ENCODE measurements around the gene DUXA. TPM values are rescaled to one million over a fixed set of nuclear protein-coding genes. Genes with fewer than 3 reads are reported as not detected.

The DUXA gene
- not detected in 5 replicates for total RNA-seq (2022; extraction: Qiagen RNA extraction; ENCODE audit: low read depth)

DNA sequence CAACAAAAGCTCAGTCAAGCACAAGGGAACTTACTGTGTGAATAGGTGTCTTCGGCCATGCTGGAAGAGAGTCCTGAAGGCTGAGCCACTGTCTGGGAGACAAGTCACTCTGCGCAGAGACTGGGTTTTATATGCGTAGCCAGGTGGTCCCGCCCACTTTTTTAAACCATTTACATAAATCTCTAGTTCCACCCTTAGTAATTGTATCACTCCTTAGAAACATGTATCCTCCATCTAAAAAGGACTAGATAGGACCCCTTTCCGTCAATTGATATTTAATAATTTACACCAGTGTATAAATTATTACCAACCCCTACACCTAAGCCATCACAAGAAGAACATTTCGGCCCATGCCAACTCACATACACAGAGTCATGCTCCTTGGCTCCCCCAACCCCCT is at the start of gene DUXA:
Gene DUXA (minus strand): TSS at position 101 of the 400 bp plus-strand sequence. CDS start 42 bp downstream, at position 59.

GRCh38 chr19:57191141-57192076 is 24.1 kb upstream of the DUXA start, which contains the start of gene ZNF264:
Gene ZNF264 (plus strand): TSS chr19:57191500. CDS start chr19:57191914, 414 bp downstream.

Other genes starting within 250 kb of the DUXA start
- not detected in 5 replicates for gene USP29, start 47.5 kb downstream of the DUXA start, total RNA-seq (2022; extraction: Qiagen RNA extraction; ENCODE audit: low read depth)
- not detected in 5 replicates for gene ZIM3, start 22.3 kb downstream of the DUXA start, total RNA-seq (2022; extraction: Qiagen RNA extraction; ENCODE audit: low read depth)
- gene ZNF264, start 24.0 kb upstream of the DUXA start, total RNA-seq (2022; extraction: Qiagen RNA extraction; ENCODE audit: low read depth) = 6.8 to 8.1 TPM (median 7.5 TPM) in 5 replicates
- 0.23 to 0.68 TPM (median 0.42 TPM) in 5 replicates for gene AURKC, start 63.5 kb upstream of the DUXA start, total RNA-seq (2022; extraction: Qiagen RNA extraction; ENCODE audit: low read depth)
- gene ZNF805, start 73.1 kb upstream of the DUXA start, total RNA-seq (2022; extraction: Qiagen RNA extraction; ENCODE audit: low read depth) = 1.6 to 2.2 TPM (median 1.7 TPM) in 5 replicates
- gene ZNF460, start 113.0 kb upstream of the DUXA start, total RNA-seq (2022; extraction: Qiagen RNA extraction; ENCODE audit: low read depth) = 0.84 to 1.1 TPM (median 0.89 TPM) in 5 replicates
- 1.1 to 2.2 TPM (median 1.3 TPM) in 5 replicates for gene ZNF543, start 153.0 kb upstream of the DUXA start, total RNA-seq (2022; extraction: Qiagen RNA extraction; ENCODE audit: low read depth)
- gene ZNF304, start 183.8 kb upstream of the DUXA start, total RNA-seq (2022; extraction: Qiagen RNA extraction; ENCODE audit: low read depth) = 1.9 to 2.4 TPM (median 2.0 TPM) in 5 replicates
- 13.6 to 17.6 TPM (median 15.9 TPM) in 5 replicates for gene TRAPPC2B, start 196.1 kb upstream of the DUXA start, total RNA-seq (2022; extraction: Qiagen RNA extraction; ENCODE audit: low read depth)
- 1.1 to 2.8 TPM (median 1.5 TPM) in 5 replicates for gene ZNF547, start 196.1 kb upstream of the DUXA start, total RNA-seq (2022; extraction: Qiagen RNA extraction; ENCODE audit: low read depth)
- 3.1 to 4.6 TPM (median 3.3 TPM) in 5 replicates for gene ZNF548, start 222.4 kb upstream of the DUXA start, total RNA-seq (2022; extraction: Qiagen RNA extraction; ENCODE audit: low read depth)
- 3.9 to 5.5 TPM (median 4.6 TPM) in 5 replicates for gene ZNF17, start 243.7 kb upstream of the DUXA start, total RNA-seq (2022; extraction: Qiagen RNA extraction; ENCODE audit: low read depth)

Data from A549 treated with CpdA at 1 μM for 4 hours (cell line).